PFSK-1 (cell line): ENCODE results near the gene CHD8.

Experiments
- POLR2AphosphoS5 ChIP-seq: IDR thresholded peaks from 2 replicates; pipeline ENCODE4 v1.6.1; 2012; ENCODE audit warnings: low read depth, mild to moderate bottlenecking, control low read depth, low read length, moderate library complexity
- TAF1 ChIP-seq: IDR thresholded peaks from 2 replicates; pipeline ENCODE4 v1.6.1; 2012; ENCODE audit warnings: low read length, control low read depth, borderline replicate concordance; ENCODE audit not compliant: insufficient read depth
- TF ChIP-seq, protein P1 (sequence below), 2 experiments: IDR thresholded peaks; 2 replicates each; pipeline versions ENCODE4 v1.6.1 to v1.8.0; 2011 to 2012; ENCODE audit warnings: low read depth in 2 of 2, low read length in 2 of 2, control low read depth in 1 of 2, inconsistent platforms in 1 of 2, mild to moderate bottlenecking in 1 of 2, moderate library complexity in 1 of 2; ENCODE audit not compliant: insufficient read depth in 1 of 2

DNA sequence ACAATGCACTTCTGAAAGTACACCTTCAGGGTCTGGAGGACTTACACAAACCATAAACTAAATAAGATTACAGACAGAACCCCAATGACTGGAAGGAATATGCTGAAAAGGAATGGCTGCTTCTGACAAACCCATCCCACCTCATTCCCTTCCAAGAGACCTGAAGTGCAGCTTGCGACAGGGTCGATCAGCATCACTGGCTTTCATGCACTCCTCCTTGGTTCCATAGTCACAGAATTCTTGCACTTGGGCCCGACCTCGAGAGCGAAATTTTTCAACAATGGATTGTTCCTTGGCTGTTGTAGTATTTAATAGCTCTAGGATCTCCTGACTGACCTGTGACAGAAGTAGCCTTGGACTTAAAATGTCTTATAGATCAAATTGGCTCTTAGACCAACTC, 45.6 kb upstream of the CHD8 start:
- TF ChIP-seq, protein P1, sequence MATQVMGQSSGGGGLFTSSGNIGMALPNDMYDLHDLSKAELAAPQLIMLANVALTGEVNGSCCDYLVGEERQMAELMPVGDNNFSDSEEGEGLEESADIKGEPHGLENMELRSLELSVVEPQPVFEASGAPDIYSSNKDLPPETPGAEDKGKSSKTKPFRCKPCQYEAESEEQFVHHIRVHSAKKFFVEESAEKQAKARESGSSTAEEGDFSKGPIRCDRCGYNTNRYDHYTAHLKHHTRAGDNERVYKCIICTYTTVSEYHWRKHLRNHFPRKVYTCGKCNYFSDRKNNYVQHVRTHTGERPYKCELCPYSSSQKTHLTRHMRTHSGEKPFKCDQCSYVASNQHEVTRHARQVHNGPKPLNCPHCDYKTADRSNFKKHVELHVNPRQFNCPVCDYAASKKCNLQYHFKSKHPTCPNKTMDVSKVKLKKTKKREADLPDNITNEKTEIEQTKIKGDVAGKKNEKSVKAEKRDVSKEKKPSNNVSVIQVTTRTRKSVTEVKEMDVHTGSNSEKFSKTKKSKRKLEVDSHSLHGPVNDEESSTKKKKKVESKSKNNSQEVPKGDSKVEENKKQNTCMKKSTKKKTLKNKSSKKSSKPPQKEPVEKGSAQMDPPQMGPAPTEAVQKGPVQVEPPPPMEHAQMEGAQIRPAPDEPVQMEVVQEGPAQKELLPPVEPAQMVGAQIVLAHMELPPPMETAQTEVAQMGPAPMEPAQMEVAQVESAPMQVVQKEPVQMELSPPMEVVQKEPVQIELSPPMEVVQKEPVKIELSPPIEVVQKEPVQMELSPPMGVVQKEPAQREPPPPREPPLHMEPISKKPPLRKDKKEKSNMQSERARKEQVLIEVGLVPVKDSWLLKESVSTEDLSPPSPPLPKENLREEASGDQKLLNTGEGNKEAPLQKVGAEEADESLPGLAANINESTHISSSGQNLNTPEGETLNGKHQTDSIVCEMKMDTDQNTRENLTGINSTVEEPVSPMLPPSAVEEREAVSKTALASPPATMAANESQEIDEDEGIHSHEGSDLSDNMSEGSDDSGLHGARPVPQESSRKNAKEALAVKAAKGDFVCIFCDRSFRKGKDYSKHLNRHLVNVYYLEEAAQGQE (IDR thresholded peaks at IDR 0.05; ENCODE audit: insufficient read depth in 1 of 2, low read depth in 2 of 2, low read length in 2 of 2): no peak
- no peak for TF ChIP-seq POLR2AphosphoS5
- TF ChIP-seq TAF1: no peak
